ENCODE measurements around the gene PRTFDC1. TPM values are rescaled to one million over a fixed set of nuclear protein-coding genes. Genes with fewer than 3 reads are reported as not detected.

PRTFDC1 gene
- total RNA-seq, 3 donors from 2014 or later (not counting 1 experiment from before 2014, with no cell fraction given), result 1.2 to 1.9 (median 1.4) TPM

- no peaks in the 10 kb centered on the region for H3K9me3 Mint-ChIP-seq
- H3K36me3 Mint-ChIP-seq, result no peaks in the 10 kb centered on the region
- Histone ChIP-seq H3K27ac (ENCODE audit: low read length) (no peak overlapping the region), H3K9me3 (ENCODE audit: control insufficient read depth, insufficient read depth, low read length) (no peaks in the 10 kb centered on the region), H3K36me3 (ENCODE audit: control insufficient read depth, insufficient read depth, low read length) (no peaks in the 10 kb centered on the region), H3K27me3 (ENCODE audit: control insufficient read depth, insufficient read depth, low read length) (no peaks in the 10 kb centered on the region), H3K4me1 (ENCODE audit: control insufficient read depth, insufficient read depth, low read length) (no peaks in the 10 kb centered on the region), H3K4me3 (ENCODE audit: low read length) (no peak overlapping the region)
- DNase-seq (no peak), ATAC-seq (no peak)
- WGBS (ENCODE audit: insufficient coverage), result no CpG with 5 or more reads among the region's 1 CpG
- intact Hi-C loops (cut with micrococcal nuclease), result no loop called here
- no peak for TF ChIP-seq CTCF (IDR thresholded peaks at IDR 0.05)
- no peak overlapping the region for H3K27ac Mint-ChIP-seq
- no peak overlapping the region for H3K4me3 Mint-ChIP-seq
- H3K27me3 Mint-ChIP-seq (ENCODE audit: low read depth in 2 of 2), result peaks cover 0 to 3% of the 10 kb centered on the region in 2 donors
- H3K4me1 Mint-ChIP-seq, result no peaks in the 10 kb centered on the region
Observed at GRCh38 chr10:24993237-24993958, 41.0 kb upstream of the PRTFDC1 start.

GRCh38 chr10:24992512-24993133 lies 40.2 kb upstream of the PRTFDC1 start:
- H3K9me3 ChIP-seq (ENCODE audit: control insufficient read depth, insufficient read depth, low read length), result no peaks in the 10 kb centered on the region
- Mint-ChIP-seq H3K4me1 (no peaks in the 10 kb centered on the region), H3K9me3 (no peaks in the 10 kb centered on the region), H3K27me3 (ENCODE audit: low read depth in 2 of 2) (peaks cover 0 to 3% of the 10 kb centered on the region in 2 donors), H3K27ac (no peak overlapping the region), H3K4me3 (no peak overlapping the region), H3K36me3 (no peaks in the 10 kb centered on the region)
- no peaks in the 10 kb centered on the region for H3K36me3 ChIP-seq (ENCODE audit: control insufficient read depth, insufficient read depth, low read length)
- no peak for DNase-seq
- WGBS (ENCODE audit: insufficient coverage), result 82% methylated on average over 3 of the region's 3 CpGs
- H3K4me1 ChIP-seq (ENCODE audit: control insufficient read depth, insufficient read depth, low read length), result no peaks in the 10 kb centered on the region
- H3K4me3 ChIP-seq (ENCODE audit: low read length), result no peak overlapping the region
- TF ChIP-seq CTCF (IDR thresholded peaks at IDR 0.05), result no peak
- H3K27ac ChIP-seq (ENCODE audit: low read length), result no peak overlapping the region
- intact Hi-C loops (cut with micrococcal nuclease), result no loop called here
- H3K27me3 ChIP-seq (ENCODE audit: control insufficient read depth, insufficient read depth, low read length), result no peaks in the 10 kb centered on the region
- no peak for ATAC-seq

- Mint-ChIP-seq H3K4me3 (no peak overlapping the region), H3K27ac (no peak overlapping the region), H3K36me3 (no peaks in the 10 kb centered on the region), H3K27me3 (ENCODE audit: low read depth in 2 of 2) (no peaks in the 10 kb centered on the region), H3K4me1 (no peaks in the 10 kb centered on the region), H3K9me3 (no peaks in the 10 kb centered on the region)
- ATAC-seq (no peak), DNase-seq (no peak)
- H3K27me3 ChIP-seq (ENCODE audit: control insufficient read depth, insufficient read depth, low read length), result no peaks in the 10 kb centered on the region
- H3K4me3 ChIP-seq (ENCODE audit: low read length), result no peak overlapping the region
- no peaks in the 10 kb centered on the region for H3K4me1 ChIP-seq (ENCODE audit: control insufficient read depth, insufficient read depth, low read length)
- H3K27ac ChIP-seq (ENCODE audit: low read length), result no peak overlapping the region
- no peak for TF ChIP-seq CTCF (IDR thresholded peaks at IDR 0.05)
- no peaks in the 10 kb centered on the region for H3K9me3 ChIP-seq (ENCODE audit: control insufficient read depth, insufficient read depth, low read length)
- intact Hi-C loops (cut with micrococcal nuclease), result no loop called here
- H3K36me3 ChIP-seq (ENCODE audit: control insufficient read depth, insufficient read depth, low read length), result no peaks in the 10 kb centered on the region
- 94% methylated on average over 13 of the region's 13 CpGs for WGBS (ENCODE audit: insufficient coverage)
Observed at GRCh38 chr10:24991298-24991697, 38.9 kb upstream of the PRTFDC1 start.

All from natural killer cell (primary cell).